Ramos (cell line): ENCODE data around the gene RBM19.
"Not testable (repeated sequence)": the region's sequence is repeated elsewhere in the genome, so short reads cannot be mapped to it uniquely, and the experiment has no call there.

Experiments
- in situ Hi-C: fragments of 300-500 bp; cut with MboI; formaldehyde crosslinking; loops from one replicate; pipeline ENCODE4 v1.14.3; 2022; ENCODE audit warnings: low sequenced_read_pairs; ENCODE audit not compliant: unreplicated experiment

RBM19 gene

GRCh38 chr12:113820309-113820708, 145.8 kb downstream of the RBM19 start:
- in situ Hi-C loops: no loop called here

- in situ Hi-C loops: no loop called here
Observed at GRCh38 chr12:113819495-113819894, 146.6 kb downstream of the RBM19 start.

DNA sequence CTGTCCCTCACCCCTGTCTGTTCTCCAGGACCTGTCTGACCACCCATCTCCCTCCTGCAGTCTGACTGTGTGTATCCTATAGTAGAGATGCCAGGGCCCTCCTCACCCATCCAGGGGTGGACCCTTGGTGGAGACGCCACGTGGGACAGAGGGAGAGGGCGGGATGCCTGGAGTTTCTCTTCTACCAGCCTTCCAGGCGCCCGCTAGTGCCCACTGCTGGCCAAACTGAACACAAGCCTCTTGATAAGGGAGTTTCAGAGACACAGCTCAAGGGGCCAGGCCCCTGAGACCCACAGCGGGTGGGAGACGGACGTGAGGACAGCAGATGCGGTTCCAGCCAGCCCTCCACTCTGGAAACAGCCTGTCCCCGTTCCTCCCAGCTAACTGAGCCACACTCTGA, 147.3 kb downstream of the RBM19 start:
- in situ Hi-C loops: no loop called here

GRCh38 chr12:113818283-113818682, 147.8 kb downstream of the RBM19 start:
- in situ Hi-C loops: no loop called here

- in situ Hi-C loops: no loop called here
Observed at GRCh38 chr12:113816866-113817265, 149.3 kb downstream of the RBM19 start.

GRCh38 chr12:113815031-113815430, 151.1 kb downstream of the RBM19 start:
- in situ Hi-C loops: no loop called here

DNA sequence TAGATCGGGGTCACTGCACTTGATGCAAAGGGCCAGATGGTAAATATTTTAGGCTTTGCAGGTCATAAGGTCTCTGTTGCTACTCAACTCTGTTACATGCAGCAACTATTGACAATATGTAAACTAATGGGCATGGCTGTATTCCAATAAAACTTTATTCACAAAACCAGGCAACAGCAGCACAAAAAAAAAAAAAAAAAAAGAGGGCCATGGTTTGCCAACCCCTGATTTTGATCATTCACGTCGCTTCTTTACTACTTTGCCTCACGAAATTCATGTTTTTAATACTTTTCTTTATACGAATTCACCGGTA, 152.9 kb downstream of the RBM19 start:
- in situ Hi-C loops: no loop called here

DNA sequence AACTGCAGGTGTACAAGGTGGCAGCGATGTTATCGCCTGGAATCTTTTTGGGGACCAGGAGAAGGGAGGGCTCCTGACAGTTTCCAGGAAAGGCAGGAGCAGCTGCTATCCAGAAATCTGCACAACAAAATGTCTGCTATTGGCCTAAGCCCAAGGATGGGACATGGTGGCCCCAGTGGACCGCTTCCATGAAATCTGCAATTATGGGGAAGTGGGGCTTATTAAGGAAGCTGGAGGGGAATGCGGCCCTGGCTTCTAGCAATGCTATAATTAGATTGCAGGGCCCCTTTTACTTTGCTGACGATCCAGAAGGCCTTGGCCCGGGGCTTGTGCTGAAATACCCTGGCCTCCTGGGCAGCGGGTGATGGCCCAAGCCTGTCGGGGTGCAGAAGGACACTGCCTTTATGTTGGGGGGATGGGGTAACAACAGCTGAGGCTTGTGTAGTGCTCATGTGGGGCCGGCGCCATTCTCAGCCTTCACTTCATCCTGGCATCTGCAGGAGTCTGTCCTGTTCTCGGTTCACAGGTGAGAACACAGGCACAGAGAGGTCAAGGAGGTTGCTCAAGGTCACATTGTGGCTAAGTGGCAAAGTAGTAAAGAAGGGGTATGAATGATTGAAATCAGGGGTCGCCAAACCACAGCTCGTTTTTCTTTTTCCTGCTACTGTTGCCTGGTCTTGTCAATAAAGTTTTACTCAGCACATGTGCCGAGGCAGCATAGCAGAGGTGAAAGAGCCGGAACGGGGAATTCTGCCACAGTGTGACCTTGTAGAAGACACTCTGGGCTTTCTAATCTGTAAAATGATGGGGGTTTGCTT, 153.5 kb downstream of the RBM19 start:
- in situ Hi-C loops: no loop called here

DNA sequence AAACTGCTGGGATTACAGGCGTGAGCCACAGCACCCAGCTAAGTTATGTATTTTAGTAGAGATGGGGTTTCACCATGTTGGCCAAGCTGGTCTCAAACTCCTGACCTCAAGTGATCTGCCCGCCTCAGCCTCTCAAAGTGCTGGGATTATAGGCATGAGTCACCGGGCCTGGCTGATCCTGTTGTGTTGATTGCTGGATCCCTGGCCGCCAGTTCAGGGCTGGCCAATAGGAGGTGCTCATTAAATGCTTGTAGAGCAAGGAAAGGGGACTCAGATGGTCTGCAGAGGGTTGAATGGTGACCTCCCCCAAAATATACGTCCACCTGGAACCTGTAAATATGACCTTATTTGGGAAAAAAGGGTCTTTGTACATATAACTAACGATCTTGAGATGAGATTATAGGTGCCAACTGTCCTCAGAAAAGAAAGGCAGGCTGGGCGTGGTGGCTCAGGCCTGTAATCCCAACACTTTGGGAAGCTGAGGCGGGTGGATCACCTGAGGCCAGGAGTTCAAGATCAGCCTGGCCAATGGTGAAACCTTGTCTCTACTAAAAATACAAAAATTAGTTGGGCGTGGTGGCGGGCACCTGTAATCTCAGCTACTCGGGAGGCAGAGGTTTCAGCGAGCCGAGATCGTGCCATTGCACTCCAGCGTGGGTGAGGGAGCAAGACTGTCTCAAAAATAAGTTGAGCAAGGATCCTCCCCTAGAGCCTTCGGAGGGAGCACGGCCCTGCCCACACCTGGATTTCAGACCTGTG, 156.5 kb downstream of the RBM19 start:
- in situ Hi-C loops: not testable (repeated sequence)

GRCh38 chr12:113808095-113808951, 157.8 kb downstream of the RBM19 start:
- in situ Hi-C loops: no loop called here

DNA sequence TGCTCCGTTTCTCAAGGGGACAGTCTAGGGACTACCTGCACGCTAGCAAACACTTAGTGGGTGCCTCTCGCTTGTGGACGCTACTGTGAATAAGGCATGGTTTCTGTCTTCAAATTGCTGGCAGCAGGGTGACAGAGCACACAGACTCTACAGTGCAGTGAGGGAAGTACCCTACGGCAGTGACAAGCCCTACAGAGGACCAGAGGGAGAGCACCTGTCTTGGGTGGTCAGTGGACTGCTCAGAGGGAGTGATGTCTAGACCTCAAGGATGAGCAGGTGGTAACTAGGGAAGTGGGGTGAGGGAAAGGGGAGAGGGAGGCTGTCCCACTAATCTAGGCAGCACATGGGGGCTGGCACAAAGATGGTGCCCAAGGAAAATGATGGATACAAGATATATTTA, 160.5 kb downstream of the RBM19 start:
- in situ Hi-C loops: no loop called here

DNA sequence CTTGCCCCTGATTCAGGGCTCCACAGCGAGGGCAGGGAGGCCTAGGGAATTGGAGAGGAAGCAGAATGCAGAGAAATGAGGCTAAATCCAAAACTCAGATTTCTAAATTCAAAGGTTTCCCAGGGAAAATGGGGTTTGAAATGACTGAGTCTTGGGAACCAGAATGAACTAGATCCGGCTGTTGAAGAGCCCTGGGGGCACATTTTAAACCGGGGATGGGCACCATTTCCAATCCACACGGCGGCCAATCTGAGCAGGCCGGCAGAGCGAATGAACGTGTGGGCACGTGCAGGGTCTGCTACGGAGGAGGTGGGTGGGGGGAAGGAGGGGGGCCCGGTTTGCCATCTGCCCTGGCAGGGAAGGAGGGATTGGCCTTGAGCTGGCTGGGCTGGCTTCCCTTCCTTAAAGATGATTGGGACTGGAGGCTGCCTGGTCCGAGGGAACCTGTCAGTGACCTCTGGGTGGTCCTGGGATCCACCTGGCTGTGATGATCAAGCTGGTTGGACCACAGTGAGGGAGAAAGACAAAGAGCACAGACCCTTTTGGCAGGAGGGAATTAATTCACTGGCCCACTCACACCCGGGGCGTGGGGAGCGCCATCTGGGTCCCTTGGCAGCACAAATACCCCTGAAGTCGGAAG, 161.0 kb downstream of the RBM19 start:
- in situ Hi-C loops: no loop called here

- in situ Hi-C loops: no loop called here
Observed at GRCh38 chr12:113803759-113804140, 162.4 kb downstream of the RBM19 start.

- in situ Hi-C loops: no loop called here
Observed at GRCh38 chr12:113802966-113803758, 163.0 kb downstream of the RBM19 start.

- in situ Hi-C loops: no loop called here
Observed at GRCh38 chr12:113802000-113802749, 163.9 kb downstream of the RBM19 start.

DNA sequence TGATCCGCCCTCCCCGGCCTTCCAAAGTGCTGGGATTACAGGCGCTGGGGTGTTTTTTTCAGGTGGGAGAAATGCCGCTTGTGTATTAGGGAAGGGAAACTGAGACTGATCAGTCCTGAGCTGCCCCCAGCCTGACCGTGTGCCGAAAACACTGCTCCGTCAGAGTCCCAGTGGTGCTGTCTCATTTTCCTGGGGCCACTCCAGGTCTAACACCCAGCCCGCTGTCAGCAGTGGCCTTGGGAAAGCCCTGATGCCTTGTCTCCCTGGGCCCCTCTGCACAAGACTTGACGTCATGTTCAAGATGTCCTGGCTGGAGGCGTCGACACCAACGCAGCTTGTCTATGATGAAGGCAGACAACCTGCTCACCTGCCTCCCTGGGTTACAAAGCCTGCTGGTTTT, 165.9 kb downstream of the RBM19 start:
- in situ Hi-C loops: no loop called here

- in situ Hi-C loops: no loop called here
Observed at GRCh38 chr12:113798552-113798951, 167.6 kb downstream of the RBM19 start.

DNA sequence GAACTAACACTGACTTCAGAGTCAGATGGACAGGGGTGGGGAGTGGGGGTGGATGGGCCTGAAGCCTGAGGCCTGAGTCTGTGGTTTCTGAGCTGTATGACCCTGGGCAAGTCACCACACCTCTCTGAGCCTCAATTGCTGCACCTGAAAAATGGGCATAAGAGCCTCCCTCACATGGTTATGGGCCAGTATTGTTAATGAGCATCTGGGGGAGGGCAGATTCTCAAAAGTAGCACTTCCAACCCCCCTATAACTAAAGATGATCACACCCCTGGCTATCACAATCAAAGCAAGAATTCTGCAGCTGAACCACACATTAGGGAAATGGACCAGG, 168.6 kb downstream of the RBM19 start:
- in situ Hi-C loops: no loop called here

DNA sequence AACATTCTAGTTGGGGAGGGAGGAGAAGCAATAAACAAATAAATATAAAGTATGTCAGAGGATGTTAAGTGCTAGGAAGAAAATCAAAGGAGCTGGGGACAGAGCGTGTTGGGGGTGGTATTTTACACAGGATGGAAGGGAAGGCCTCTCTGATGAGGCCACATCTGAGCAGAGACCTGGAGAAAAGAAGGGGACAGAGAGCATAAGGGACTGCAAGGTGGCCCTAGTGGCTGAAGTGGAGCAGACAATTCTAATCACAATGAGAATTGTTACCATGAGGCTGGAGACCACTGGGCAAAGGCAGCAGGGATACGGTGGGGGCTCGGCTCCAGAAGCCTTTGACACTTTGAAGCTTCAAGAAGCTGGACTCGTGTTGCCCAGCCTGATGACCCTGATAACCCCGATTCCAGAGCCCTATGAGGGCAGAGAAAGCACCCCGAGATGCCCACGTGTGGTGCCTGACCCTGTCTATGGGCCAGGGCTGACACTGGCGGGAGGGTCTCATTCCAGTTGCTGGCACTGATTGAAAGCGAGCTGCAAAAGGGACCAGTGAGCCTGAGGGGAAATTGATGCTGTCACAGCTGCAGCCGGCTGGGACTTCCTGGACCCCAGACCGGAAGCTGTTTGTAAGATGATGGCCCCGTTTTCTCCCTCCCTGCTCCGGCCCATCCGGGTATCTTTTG, 169.1 kb downstream of the RBM19 start:
- in situ Hi-C loops: no loop called here
